Activated CD8-positive, alpha-beta memory T cell treated with anti-CD3 and anti-CD28 coated beads, Interleukin-2, amount 50 U/mL, for 4 hours (primary cell): ENCODE data around the gene ABHD12.
"Not testable (repeated sequence)": the region's sequence is repeated elsewhere in the genome, so short reads cannot be mapped to it uniquely, and the experiment has no call there.

Source experiments
- DNase-seq: peaks from one replicate; pipeline ENCODE4 v3.0.0-alpha.2; 2020

The ABHD12 gene

GRCh38 chr20:25275813-25276532 is 114.7 kb downstream of the ABHD12 start:
- DNase-seq = peak; percentile 8

GRCh38 chr20:25274891-25275812 is 115.5 kb downstream of the ABHD12 start:
- DNase-seq = peak; percentile 12

GRCh38 chr20:25274481-25274880 is 116.2 kb downstream of the ABHD12 start:
- peak; percentile 5 for DNase-seq

GRCh38 chr20:25273541-25274358 is 116.9 kb downstream of the ABHD12 start:
- DNase-seq = peak; percentile 3

GRCh38 chr20:25273046-25273445 is 117.6 kb downstream of the ABHD12 start:
- DNase-seq = peak; percentile 10

- peak; percentile 5 for DNase-seq
These were observed 118.2 kb downstream of the ABHD12 start for GRCh38 chr20:25272223-25273000.

- DNase-seq = no peak
These were observed 119.0 kb downstream of the ABHD12 start for GRCh38 chr20:25271486-25272222.

DNA sequence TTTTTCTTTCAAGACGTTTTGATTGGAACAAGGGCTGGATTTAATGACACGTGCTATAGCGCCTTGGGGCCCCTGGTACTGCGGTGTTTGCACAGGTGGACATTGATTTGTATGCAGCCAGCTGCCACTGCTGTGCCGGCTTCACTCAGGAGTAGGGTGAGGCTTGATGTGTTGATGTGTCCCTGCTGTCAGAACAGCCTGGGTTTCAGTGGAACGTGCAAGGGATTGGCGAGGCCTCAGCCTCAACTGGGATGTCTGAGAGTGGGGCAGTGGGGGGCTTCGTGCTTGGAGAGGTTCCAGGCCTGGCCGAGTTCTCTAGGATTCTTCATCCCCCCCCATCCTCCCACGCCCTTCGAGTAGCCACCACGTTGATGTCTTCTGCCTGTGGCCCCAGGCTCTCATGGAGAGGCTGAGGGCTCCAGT is 119.8 kb downstream of the ABHD12 start:
- DNase-seq = no peak

DNA sequence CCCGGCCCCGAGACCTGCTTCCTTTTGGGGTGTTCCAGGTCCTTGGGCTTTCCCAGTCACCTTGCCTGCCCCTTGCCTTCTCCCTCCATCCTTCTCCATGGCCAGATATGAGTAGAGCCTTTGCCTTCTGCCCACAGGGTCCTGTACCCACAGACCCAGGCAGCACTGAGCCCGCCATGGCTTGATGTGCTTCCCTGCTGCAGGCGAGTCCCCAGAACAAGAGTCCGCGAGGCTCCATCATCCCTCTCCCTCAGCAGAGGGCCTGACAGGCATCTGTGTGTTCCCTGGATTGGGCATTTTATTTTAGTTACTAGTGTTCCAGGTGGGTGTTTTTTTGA is 120.8 kb downstream of the ABHD12 start:
- DNase-seq = peak; percentile 7

- DNase-seq = peak; percentile 5
These were observed 121.4 kb downstream of the ABHD12 start for GRCh38 chr20:25269057-25269832.

DNA sequence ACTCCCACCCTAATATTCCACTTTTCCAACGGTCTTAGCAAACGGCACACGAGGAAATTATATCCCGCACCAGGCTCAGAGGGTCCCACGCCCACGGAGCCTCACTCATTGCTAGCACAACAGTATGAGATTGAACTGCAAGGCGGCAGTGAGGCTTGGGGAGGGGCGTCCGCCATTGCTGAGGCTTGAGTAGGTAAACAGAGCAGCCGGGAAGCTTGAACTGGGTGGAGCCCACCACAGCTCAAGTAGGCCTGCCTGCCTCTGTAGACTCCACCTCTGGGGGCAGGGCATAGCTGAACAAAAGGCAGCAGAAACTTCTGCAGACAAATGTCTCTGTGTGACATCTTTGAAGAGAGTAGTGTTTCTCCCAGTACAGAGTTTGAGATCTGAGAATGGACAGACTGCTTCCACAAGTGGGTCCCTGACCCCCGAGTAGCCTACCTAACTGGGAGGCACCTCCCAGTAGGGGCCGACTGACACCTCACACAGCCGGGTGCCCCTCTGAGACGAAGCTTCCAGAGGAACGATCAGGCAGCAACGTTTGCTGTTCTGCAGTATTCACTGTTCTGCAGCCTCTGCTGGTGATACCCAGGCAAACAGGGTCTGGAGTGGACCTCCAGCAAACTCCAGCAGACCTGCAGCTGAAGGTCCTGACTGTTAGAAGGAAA is 129.7 kb downstream of the ABHD12 start:
- DNase-seq = not testable (repeated sequence)

DNA sequence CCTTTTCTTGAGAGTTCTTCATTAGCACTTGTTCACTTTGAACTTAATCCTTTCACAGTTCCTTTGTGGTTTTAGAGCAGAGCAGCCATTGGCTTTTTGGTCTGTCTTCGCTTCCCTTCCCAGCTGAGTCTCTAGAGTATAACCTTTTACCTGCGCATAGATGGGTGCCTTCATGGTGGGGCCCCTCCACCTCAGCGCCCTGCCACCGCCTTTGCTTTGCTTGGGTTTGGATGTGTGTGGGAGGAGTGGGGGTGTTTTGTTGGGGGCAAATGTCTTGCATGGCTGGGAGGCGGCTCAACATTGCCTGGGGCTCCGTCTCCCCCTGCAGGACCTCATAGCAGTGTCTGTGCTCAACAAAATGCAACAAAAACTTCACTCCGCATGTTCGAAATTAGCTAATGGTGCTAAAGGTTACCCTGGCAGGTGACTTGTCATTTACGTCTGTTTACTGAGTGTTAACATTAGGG is 130.8 kb downstream of the ABHD12 start:
- peak; percentile 62 for DNase-seq

- no peak for DNase-seq
These were observed 131.3 kb downstream of the ABHD12 start for GRCh38 chr20:25259358-25259757.

DNA sequence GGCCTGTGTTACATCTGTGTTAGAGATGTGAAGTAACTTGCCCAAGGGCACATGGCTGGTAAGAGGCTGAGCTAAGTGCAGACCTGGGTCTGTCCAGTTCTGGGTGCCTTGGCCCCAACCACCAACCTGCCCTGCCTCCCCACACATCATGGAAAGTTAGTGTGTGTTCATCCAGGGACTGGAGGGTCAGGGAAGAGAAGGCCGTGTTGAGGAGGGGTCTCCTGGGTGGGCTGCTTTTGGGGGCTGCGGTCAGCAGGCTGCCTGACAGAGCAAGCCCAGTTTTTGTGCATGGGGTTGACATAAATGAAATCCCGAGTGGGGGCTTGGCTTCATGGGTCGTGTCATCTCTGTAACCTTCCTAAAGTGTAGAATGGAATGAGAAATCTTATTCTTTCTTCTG is 131.8 kb downstream of the ABHD12 start:
- DNase-seq = no peak

- no peak for DNase-seq
These were observed 132.2 kb downstream of the ABHD12 start for GRCh38 chr20:25258476-25258805.

DNA sequence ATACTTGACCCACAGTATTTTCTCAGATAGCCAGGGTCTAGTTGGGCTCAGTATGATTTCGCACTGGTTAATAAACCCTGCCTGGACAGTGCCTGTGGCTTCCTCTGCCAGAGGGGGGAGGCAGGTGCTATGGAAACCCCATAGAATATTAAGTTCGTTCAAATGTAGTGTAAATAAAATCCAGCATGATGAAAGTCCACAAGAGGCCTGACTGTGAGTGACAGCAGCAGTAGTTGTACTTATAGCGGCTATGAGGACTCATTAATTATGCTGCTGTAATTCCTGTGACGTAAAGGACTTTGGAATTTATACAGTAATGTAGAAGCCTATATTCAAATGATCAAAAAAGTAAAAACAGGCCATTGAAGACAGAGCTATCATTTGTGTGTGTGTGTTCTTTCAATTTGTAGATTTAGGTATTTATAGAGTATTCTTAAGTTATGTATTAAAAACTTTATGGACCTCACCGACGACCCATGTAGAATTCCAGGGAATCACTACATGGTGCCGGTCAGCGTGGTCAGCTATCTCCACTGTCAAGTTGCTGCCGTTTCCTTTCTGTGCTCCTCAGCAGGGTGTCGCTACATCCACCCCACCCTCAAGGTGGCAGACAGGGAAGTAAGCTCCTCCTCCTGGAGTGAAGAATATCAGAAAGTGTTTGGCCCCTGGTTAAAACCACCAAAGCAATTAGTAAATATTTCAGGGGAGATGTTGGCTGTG is 132.7 kb downstream of the ABHD12 start:
- DNase-seq = no peak

- no peak for DNase-seq
These were observed 133.5 kb downstream of the ABHD12 start for GRCh38 chr20:25257130-25257529.

GRCh38 chr20:25256226-25256859 is 134.3 kb downstream of the ABHD12 start:
- DNase-seq = no peak
